WERI-Rb-1 (cell line): ENCODE data around the gene EXOSC7.

Source experiments
- DNase-seq: peaks from one replicate; pipeline ENCODE4 v3.0.0-alpha.2; 2020
- H3K27ac ChIP-seq: fragments of 250-450 bp; sonication (Bioruptor Pico); 2 replicates; pipeline ENCODE4 v1.5.1; 2020; ENCODE audit warnings: mild to moderate bottlenecking, moderate library complexity
- H3K27me3 ChIP-seq: fragments of 250-450 bp; sonication (Bioruptor Pico); 2 replicates; pipeline ENCODE4 v1.5.1; 2021; ENCODE audit warnings: mild to moderate bottlenecking, low read depth, moderate library complexity; ENCODE audit not compliant: insufficient read depth, severe bottlenecking
- H3K36me3 ChIP-seq: fragments of 250-450 bp; sonication (Bioruptor Pico); 2 replicates; pipeline ENCODE4 v1.5.1; 2020; ENCODE audit warnings: mild to moderate bottlenecking, moderate library complexity
- H3K4me3 ChIP-seq: 2 replicates; pipeline ENCODE4 v1.5.1; 2011; ENCODE audit warnings: low read depth, mild to moderate bottlenecking, control low read depth, low read length
- H3K9me3 ChIP-seq: fragments of 250-450 bp; sonication (Bioruptor Pico); 2 replicates; pipeline ENCODE4 v1.5.1; 2021; ENCODE audit warnings: mild to moderate bottlenecking, moderate library complexity; ENCODE audit not compliant: severe bottlenecking
- TF ChIP-seq, protein P1 (sequence below): IDR thresholded peaks from 2 replicates; pipeline ENCODE4 v1.5.1; 2011; ENCODE audit warnings: low read depth, mild to moderate bottlenecking, control low read depth, inconsistent platforms, low read length

Gene EXOSC7

GRCh38 chr3:45021524-45022297 lies 45.7 kb downstream of the EXOSC7 start:
- TF ChIP-seq, protein P1, sequence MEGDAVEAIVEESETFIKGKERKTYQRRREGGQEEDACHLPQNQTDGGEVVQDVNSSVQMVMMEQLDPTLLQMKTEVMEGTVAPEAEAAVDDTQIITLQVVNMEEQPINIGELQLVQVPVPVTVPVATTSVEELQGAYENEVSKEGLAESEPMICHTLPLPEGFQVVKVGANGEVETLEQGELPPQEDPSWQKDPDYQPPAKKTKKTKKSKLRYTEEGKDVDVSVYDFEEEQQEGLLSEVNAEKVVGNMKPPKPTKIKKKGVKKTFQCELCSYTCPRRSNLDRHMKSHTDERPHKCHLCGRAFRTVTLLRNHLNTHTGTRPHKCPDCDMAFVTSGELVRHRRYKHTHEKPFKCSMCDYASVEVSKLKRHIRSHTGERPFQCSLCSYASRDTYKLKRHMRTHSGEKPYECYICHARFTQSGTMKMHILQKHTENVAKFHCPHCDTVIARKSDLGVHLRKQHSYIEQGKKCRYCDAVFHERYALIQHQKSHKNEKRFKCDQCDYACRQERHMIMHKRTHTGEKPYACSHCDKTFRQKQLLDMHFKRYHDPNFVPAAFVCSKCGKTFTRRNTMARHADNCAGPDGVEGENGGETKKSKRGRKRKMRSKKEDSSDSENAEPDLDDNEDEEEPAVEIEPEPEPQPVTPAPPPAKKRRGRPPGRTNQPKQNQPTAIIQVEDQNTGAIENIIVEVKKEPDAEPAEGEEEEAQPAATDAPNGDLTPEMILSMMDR = no peak
- no peak for DNase-seq
- H3K27me3 ChIP-seq = no peaks in the 10 kb centered on the region
- no peaks in the 10 kb centered on the region for H3K9me3 ChIP-seq
- no peak overlapping the region for H3K27ac ChIP-seq
- H3K4me3 ChIP-seq = no peak overlapping the region
- no peaks in the 10 kb centered on the region for H3K36me3 ChIP-seq

GRCh38 chr3:45023675-45024074 lies 47.6 kb downstream of the EXOSC7 start:
- no peaks in the 10 kb centered on the region for H3K27me3 ChIP-seq

GRCh38 chr3:45024542-45025255 lies 48.7 kb downstream of the EXOSC7 start:
- Histone ChIP-seq H3K27ac (no peak overlapping the region), H3K36me3 (no peaks in the 10 kb centered on the region), H3K9me3 (no peaks in the 10 kb centered on the region), H3K27me3 (no peaks in the 10 kb centered on the region), H3K4me3 (no peak overlapping the region)
- TF ChIP-seq, protein P1 = no peak
- DNase-seq = no peak

More at GRCh38 chr3:45023675-45024074, 47.6 kb downstream of the EXOSC7 start:
- no peak for DNase-seq
- H3K27ac ChIP-seq = no peak overlapping the region
- TF ChIP-seq, protein P1 = no peak
- no peak overlapping the region for H3K4me3 ChIP-seq
- no peaks in the 10 kb centered on the region for H3K36me3 ChIP-seq
- H3K9me3 ChIP-seq = no peaks in the 10 kb centered on the region

GRCh38 chr3:45026038-45026437 lies 50.0 kb downstream of the EXOSC7 start, which contains the start of gene CLEC3B:
Gene CLEC3B (plus strand): TSS chr3:45026303. CDS start chr3:45026363, 60 bp downstream.
- TF ChIP-seq, protein P1 = no peak
- DNase-seq = no peak
- Histone ChIP-seq H3K4me3 (no peak within 1 kb of the TSS), H3K36me3 (no peaks in the 10 kb centered on the region), H3K27ac (no peak within 1 kb of the TSS), H3K27me3 (no peaks in the 10 kb centered on the region), H3K9me3 (no peaks in the 10 kb centered on the region)

DNA sequence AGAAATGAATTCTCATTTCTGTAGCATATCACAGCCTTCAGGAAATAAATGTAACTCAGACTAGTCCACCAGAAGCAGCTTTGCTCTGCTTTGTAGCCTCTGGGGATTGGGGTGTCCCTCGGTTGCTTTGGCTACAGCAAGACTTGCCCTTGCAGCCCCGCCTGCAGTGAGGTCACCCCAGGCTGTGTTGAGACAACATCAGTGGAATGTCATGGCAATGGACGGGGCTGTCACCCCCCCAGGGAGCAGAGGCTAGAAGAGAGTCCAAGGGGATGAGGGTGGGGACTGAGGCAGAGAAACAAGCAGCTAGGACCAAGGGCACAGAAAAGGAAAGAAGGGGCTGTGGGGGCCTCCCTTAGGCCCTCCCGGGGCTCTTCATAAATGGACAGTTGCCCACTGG lies 50.9 kb downstream of the EXOSC7 start:
- TF ChIP-seq, protein P1 = no peak
- Histone ChIP-seq H3K27me3 (no peaks in the 10 kb centered on the region), H3K9me3 (no peaks in the 10 kb centered on the region), H3K36me3 (no peaks in the 10 kb centered on the region), H3K27ac (no peak overlapping the region), H3K4me3 (no peak overlapping the region)
- DNase-seq = no peak
